ENCODE results near the gene CCNF.
A peak's percentile ranks its signal among the peaks of the same experiment; 100 is the strongest.

Gene CCNF

DNA sequence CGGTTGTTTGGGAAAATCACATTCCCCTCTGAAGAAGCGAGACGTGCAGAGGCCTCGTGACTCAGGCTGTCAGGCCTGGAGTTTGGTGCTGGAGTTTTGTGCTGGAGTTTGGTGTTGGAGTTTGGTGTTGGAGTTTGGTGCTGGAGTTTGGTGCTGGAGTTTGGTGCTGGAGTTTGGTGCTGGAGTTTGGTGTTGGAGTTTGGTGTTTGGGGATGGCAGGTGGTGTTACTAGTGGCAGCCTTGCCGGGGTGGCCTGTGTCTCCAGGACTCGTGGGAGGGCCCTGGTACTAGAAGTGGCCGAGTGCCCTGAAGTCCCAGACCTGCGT, 58.2 kb downstream of the CCNF start:
- no peak for DNase-seq

DNA sequence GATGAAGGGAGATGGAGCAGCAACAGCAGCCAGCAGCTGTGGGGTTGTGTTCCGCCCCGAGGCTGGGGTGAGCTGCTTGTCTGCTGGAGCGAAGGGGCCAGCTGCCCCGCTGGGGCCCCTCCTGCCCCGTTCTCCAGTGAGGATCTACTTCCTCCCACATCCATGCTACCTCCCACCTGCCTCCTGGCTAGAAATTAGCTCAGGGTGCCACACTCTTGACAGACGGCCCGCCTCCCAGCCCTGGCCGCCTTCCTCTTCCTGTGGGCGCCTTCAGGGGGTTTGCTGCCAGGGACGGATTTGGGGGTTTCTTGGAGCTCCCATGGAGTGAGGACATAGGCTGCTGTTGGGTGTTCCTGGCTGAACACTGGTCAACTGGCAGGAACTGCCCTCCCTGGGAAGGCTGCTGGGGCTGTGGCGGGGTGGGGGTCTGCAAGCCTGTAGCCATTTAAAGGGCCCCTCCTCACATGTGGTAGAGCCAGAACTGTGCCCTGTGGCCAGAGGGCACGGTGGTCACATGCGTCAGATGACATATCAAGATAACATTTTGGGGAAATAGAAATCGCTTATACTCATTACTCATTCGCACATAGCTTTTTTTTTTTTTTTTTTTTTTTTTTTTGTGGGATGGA, 58.8 kb downstream of the CCNF start:
- DNase-seq = no peak

DNA sequence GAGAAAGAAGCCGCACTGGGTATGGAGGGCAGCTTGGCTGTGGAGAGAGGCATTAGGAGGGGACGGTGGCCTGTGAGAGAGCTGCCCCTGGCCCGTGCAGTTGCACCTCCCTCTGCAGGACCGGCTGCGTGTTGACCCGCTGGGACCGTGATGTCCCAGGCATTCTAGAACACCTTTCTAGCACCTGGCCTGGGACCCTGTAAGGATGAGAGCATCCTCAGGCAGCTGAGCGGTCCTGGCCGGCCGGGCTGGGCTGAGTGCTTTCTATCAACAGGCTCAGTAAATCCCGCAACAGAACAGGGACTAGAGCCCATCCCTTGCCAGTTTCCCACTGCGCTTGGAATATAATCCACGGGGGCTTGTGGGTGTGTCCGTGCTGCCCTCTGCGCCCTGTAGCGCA, 60.3 kb downstream of the CCNF start:
- DNase-seq = no peak

DNA sequence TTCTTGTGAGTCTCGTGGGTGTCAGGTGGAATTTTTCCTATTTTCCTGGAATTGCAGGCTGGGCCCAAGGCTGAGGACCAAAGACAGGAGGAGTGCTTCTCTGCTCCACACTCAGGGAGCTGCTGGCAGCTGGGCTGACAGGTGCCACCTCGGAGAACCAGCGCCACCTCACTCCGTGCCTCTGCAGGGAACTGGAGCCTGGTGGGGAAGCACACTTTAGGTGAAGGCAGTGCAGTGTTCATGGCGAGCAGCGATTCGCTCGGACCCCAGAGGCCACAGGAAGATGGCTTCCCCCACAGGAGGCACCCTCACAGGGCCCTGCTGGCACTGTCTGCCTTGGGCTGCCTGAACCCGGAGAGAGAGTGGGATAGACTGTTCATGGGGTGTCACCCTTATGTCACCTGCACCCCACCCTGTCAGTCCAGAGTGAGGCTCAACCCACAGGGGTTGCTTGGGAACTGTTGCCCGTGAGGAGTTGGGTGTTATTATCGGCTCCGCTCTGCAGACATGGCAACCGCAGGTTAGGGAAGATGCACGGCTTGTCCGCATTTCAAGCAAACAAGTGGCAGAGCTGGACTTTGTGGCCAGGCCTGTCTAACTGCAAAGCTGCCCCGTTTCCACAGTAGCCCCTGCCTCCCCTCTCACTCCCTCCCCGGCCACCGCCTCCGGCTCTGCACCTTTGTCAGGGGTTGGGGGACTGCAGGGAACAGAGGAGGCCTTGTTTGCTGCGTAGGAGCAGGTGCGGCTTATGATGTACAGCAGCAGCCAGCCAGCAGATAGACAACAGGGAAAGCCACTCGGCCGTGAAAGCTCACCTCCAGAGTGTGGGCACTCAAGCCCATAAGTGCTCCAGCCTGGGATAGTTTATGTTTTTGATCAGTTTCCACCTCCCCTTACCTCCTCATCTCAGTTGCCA, 61.2 kb downstream of the CCNF start:
- no peak for DNase-seq

DNA sequence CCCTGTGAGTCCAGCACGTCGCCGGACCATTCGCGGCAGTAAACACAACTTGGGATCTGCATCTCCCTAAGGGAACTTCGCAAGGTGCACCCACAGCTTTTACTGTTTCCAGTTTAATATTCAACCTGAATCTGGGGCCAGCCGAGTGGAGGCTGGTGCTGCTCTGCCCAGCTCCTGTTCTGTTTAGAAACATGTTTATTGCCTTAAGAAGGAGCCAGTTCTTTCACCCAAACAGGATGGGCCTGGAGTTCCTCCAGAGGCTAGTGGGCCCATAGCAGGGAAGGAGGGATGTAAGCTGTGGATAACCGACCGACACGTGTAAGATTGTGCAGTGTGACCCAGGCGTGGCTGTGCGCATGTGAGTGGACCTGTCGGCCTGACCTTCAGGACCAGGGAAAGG, 63.0 kb downstream of the CCNF start:
- DNase-seq = no peak

DNA sequence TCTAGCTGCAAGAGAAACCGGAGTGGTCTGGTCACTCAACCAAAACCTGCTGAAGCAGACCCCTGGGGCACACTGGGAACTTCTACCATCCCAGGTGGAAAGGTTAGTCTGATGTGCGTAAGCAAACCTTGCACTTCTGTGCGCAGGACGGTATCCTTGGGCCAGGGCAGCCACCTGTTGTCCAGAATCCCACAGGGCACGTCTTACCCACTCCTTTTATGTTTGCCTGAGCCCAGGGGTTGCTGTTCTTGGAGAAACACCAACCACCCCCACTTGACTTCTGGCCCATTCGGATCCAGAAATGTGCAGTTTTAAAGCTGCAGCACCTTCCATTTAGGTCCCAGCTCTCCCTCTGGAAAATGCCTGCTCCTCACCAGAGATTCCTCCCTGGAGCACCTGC, 64.4 kb downstream of the CCNF start:
- DNase-seq = no peak

DNA sequence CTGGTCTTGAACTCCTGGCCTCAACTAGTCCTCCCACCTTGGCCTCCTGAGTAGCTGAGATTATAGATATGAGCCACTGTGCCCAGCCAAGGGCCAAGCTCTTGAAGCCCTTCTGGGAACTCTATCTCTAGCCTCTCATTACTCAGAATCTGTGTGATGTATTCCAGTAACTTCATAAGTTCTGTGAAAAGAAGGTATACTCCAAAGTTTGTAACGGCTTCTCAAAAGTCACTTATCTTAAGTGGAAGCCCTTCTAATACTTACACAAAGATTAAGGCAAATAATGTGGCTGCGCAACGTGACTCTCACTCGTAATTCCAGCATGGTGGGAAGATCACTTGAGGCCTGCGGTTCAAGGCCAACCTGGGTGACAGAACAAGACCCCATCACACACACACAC, 65.4 kb downstream of the CCNF start:
- no peak for DNase-seq

DNA sequence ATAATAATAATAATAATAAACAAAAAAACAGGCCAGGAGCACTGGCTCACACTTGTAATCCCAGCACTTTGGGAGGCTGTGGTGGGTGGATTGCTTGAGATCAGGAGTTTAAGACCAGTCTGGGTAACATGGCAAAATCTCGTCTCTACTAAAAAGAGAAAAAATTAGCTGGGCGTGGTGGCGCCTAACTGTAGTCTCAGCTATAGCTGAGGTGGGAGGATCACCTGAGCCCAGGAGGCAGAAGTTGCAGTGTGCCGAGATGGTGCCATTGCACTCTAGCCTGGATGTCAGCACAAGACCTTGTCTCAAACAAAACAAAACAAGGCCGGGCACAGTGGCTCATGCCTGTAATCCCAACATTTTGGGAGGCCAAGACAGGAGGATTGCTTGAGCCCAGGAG, 65.8 kb downstream of the CCNF start:
- no peak for DNase-seq

DNA sequence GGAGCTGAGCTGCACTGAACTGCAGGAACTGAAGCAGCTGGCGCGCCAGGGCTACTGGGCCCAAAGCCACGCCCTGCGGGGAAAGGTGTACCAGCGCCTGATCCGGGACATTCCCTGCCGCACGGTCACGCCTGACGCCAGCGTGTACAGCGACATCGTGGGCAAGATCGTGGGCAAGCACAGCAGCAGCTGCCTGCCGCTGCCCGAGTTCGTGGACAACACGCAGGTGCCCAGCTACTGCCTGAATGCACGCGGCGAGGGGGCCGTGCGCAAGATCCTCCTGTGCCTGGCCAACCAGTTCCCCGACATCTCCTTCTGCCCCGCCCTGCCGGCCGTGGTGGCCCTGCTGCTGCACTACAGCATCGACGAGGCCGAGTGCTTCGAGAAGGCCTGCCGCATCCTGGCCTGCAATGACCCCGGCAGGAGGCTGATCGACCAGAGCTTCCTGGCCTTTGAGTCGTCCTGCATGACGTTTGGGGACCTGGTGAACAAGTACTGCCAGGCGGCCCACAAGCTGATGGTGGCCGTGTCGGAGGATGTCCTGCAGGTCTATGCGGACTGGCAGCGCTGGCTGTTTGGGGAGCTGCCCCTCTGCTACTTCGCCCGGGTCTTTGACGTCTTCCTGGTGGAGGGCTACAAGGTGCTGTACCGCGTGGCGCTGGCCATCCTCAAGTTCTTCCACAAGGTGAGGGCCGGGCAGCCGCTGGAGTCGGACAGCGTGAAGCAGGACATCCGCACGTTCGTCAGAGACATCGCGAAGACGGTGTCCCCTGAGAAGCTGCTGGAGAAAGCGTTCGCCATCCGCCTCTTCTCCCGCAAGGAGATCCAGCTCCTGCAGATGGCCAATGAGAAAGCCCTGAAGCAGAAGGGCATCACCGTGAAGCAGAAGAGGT, 67.2 kb downstream of the CCNF start:
- DNase-seq = no peak

DNA sequence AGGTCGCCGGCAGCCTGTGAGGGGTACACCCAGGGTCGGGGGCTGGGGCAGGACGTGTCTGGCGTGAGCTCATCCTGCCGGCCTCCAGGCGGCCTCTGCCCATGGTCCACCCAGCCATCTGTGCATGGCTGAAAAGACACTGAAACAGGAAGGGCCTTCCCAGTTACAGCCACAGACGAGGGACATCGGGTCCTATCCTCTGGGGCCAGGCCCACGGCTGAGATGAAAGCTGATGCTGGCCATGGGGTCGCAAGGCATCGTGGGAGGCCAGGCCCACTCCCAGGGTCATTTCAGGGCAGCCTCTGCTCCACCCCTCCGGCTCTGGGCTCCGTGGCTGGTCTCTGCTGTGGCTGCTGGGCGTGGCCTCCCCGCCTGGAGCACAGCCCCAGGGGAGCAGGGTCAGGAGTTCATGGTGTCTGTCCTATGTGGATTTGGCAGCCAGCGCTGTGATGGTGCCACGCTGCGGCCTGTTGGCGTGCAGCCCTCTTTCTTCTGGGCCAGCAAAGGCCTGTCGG, 67.9 kb downstream of the CCNF start:
- no peak for DNase-seq

DNA sequence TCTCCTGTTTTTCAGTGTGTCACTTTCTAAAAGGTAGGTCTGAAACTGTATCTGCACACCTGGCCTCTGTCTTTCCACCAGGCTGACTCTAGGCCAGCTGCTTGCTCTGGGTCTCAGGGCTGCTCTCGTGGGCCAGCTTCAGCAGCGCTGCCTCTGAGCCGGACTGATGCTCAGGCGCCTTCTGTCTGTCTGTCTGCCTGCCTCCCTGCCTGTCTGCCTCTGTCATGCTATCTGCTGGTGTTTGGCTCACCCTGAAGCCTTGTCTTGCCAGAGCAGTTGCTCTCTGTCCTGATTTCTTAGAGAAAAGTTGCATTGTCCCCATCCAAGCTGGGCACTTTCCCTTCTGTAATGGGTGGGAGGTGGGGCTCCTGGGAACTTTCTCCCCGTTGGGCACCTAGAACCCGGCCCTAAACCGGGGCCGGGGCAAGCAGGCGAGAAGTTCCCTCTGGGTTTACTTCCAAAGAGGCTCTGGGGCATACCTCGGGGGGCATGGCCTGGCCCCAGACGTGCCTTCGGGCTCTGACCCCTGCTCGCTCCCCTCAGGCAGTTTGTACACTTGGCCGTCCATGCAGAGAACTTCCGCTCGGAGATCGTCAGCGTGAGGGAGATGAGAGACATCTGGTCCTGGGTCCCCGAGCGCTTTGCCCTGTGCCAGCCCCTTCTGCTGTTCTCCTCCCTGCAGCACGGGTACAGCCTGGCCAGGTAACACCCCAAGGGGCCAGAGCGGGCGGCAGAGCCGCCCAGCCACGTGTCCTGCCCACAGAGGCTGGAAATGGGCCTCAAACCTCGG, 68.6 kb downstream of the CCNF start:
- no peak for DNase-seq

DNA sequence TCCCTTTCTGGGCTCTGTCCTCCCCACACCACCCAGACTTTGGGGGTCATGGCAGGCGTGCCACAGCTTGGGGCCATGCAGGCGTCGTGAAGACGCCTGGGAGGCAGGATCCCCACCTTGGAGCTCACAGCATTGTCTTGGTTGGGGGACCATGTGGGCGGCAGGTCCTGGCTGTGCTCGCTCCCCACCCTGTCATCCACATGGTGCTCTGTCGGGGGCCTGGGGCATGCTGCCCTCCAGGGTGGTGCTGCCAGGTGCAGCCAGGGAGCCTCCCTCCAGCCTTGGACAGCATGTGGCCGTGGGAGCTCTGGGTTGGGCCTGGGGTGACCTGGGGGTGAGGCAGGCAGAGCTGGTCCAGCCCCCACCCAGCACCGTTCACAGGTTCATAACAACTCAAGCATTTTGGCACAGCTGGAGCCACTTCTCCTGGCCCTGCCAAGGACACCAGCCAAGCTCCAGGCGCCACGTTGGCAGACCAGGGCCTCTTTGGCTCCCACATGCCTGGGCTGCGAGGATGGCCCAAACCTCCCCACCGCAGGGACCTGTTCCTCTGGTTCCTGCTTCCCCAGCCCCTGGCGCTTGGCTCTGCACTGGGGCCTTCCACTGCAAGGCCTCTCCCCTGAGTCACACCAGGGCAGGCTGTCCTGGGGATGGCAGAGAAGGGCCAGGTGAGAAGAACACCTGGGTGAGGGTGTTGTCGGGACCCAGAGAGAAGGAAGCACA, 69.4 kb downstream of the CCNF start:
- no peak for DNase-seq

DNA sequence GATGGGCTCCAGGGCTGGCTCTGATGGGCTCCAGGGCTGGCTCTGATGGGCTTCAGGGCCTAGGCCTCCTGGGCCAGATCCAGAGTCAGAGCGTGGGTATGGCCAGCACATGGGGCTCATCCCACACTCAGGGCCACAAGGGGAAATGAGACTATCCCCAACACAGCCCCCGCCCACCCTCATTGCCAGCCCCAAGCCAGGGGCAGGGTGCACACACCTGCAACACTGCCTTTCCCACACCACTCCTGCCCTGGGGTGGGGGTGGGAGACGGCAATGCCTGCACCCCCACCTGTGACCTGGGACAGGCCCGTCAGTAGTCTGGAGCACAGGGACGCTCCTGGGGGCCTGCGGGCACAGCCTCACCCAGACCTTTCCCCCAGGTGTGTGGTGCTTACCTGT, 70.2 kb downstream of the CCNF start:
- no peak for DNase-seq

DNA sequence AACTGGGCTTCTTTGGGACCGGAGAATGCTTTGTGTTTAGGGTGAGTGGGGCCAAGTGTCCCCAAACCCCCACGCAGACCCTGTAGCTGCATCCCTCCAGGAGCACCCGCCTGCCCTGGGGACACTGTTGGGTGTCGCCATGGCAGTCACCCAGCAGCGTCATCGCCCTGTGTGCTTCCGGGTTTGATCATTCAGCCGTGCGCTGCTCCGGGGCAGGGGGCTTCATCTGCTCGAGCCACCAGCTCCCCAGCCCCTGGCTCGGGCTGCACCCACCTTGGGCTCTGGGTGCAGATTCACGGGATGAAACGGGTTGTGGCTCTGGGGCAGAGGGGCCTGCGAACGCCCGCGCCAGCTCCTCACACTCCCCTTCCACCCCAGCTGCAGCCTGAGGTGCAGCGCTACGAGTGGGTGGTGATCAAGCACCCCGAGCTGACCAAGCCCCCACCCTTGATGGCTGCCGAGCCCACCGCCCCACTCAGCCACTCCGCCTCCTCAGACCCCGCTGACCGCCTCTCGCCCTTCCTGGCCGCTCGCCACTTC, 70.7 kb downstream of the CCNF start:
- DNase-seq = no peak

DNA sequence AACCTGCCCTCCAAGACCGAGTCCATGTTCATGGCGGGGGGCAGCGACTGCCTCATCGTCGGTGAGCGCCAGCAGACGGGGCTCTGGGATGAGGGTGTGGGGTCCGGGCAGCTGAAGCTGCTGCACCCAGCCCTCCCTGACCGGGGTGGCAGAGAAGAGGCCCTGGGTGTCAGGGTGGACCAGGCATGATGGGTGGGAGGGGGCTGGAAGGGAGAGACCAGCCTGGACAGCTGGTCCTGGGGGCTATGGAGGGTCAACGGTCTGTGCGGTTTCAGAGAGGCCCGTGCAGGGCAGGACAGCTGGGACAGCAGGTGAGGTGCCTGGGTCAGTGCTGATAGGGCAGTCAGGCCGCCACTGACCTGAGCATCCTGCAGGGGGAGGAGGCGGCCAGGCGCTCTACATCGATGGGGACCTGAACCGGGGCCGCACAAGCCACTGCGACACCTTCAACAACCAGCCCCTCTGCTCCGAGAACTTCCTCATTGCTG, 71.2 kb downstream of the CCNF start:
- no peak for DNase-seq

DNA sequence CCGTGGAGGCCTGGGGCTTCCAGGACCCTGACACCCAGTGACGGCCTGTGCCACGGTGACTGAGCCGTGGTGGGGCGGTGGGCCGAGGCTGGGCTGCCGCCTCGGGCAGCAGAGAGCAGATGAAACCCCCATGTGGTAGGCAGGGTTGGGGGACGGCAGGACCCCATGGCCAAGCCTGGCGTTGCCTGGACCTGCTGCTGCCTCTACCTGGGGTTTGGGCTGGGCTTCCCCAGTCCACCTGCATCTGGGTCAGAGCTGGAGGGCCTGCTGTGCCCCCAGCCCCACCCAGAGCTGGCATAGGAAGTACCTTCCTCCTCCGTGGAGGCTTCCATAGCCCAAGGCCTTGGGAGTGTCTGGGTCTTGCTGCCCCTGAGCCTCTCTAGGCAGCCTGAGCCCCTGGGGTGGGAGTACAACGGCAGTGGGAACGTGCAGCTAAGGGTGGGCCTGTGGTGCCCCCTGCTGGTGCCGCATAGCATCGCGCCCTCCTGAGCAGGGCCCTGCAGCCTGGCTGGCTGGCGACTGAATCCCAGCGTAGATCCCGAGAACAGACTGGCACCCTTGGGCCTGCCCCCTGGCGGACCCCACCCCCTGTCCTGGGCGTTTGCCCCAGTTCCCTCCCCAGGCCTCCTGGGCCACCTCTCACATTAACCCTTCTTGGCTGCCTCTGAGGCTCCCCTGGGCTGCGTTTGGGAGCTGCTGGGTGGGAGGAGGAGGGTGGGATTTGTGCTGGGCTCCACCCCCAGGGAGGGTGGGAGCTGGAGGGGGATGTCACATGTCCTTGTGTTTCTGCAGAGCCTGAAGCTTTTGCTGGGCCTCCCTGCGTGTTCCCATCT, 71.9 kb downstream of the CCNF start:
- DNase-seq = peak; percentile 95

DNA sequence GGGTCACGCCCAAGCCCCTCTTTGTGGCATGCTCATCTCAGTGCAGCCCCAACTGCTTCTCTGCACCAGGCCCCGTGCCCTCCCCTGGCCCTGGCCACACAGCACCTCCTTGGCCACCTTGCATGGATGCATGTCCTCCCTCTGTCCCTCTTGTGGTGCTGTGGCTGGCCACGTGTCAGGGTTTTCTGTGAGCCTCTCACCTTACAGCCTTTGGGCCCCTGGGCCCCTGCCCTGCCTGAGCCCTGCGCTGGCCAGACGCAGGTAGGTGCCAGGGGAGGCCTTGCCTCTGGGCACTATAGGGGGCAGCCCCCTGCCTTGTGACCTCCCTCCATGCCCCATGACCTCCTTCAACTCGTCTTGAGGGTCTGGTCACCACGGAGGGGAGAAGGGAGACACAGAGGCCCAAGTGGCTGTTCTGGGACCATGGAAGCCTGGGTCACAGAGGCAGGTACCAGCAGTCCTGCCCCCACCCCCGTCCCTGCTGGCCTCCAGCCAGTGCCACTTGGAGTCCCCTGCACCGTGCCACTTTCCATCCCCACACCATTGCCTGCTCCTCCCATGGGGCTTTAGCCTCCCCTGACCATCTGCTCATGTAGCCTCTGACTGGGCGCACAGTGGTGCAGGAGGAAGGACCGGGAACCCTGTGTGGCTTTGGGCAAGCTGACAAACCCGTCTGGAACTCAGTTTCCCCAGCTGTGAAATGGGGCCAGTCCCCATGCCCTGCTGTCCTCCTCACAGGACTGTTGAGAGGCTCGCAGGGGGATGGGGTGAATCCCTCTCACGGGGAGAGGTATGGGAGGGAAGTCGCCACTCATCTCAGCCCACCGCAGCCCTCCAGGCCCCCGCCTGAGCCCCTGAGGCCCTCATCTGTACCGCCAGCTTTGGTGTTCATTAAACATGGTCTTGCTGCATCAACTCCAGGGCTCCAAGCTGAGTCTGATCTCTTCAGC, 73.0 kb downstream of the CCNF start:
- DNase-seq = no peak

DNA sequence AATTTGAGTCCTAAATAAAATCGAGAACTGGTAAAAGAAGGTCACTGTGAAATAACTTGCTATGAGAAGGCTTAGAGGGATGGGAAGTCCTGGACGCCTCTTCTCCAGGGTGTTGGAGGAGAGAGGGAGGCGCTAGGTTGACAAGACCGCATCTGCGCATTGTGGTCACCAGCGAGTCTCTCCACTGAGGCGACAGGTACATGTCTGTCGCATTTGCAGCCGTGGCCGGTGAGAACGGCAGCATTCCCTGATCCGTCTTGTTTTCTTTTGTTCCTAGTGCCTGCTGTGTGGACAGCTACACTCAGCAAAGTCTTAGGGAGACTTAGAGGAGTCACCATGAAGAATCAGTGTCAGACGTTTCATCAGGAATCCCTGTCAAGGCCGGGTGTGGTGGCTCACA, 76.4 kb downstream of the CCNF start:
- DNase-seq = no peak

DNA sequence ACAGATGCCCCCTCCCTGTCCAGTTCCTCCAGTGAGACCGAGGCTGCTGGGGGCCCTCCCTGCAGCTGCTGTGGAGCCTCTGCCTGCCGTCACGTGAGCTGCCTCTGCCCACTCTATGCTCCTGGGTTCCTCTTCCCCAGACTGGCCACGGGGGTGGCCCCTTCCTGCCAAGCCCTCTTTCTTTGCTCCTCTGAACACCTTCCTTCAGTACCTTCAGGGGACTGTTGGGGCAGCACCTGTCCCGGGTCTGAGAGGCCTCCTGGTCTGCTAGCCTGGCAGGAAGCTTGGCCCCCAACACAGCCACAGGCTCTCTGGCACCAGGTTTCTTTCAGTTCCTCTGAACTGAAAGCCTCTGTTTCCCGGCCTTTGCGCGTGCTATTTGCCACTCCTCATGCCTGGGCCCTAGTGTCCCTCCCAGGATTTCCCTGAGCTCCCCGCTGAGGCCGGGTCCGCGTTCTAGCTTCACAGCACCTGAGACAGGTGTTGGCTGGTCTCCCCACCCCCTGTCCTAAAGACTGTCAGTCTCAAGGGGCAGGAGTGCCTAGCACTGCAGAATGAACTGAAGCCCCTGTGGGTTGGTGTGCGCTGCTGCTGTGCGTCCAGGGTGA, 77.9 kb downstream of the CCNF start:
- no peak for DNase-seq
